ENCODE data around the gene SCAMP1.

SCAMP1 gene

DNA sequence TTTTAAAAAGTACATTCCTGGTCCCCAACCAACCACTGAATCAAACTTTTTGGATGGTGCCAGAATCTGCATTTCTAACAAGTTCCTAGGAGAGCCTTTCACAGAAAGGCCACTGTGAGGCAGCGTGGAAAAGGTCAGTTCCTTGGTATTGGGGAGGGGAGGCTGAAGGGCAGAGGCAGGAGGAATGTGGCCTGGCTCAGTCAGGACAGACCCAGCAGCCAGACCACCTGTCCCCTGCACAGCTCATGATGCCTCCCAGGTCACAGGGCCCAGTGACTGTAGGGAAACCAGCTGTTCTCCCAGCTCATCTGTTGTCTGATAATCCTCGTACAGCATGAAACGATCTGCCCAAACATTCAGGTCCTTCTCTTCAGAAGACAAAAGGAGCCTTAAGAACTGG, 155.3 kb downstream of the SCAMP1 start:
- DNase-seq, result no peak
- TF ChIP-seq, protein P1, sequence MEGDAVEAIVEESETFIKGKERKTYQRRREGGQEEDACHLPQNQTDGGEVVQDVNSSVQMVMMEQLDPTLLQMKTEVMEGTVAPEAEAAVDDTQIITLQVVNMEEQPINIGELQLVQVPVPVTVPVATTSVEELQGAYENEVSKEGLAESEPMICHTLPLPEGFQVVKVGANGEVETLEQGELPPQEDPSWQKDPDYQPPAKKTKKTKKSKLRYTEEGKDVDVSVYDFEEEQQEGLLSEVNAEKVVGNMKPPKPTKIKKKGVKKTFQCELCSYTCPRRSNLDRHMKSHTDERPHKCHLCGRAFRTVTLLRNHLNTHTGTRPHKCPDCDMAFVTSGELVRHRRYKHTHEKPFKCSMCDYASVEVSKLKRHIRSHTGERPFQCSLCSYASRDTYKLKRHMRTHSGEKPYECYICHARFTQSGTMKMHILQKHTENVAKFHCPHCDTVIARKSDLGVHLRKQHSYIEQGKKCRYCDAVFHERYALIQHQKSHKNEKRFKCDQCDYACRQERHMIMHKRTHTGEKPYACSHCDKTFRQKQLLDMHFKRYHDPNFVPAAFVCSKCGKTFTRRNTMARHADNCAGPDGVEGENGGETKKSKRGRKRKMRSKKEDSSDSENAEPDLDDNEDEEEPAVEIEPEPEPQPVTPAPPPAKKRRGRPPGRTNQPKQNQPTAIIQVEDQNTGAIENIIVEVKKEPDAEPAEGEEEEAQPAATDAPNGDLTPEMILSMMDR (IDR thresholded peaks at IDR 0.05), result no peak
- peaks cover 76% of the 10 kb centered on the region for H3K36me3 Mint-ChIP-seq (ENCODE audit: low read depth)

DNA sequence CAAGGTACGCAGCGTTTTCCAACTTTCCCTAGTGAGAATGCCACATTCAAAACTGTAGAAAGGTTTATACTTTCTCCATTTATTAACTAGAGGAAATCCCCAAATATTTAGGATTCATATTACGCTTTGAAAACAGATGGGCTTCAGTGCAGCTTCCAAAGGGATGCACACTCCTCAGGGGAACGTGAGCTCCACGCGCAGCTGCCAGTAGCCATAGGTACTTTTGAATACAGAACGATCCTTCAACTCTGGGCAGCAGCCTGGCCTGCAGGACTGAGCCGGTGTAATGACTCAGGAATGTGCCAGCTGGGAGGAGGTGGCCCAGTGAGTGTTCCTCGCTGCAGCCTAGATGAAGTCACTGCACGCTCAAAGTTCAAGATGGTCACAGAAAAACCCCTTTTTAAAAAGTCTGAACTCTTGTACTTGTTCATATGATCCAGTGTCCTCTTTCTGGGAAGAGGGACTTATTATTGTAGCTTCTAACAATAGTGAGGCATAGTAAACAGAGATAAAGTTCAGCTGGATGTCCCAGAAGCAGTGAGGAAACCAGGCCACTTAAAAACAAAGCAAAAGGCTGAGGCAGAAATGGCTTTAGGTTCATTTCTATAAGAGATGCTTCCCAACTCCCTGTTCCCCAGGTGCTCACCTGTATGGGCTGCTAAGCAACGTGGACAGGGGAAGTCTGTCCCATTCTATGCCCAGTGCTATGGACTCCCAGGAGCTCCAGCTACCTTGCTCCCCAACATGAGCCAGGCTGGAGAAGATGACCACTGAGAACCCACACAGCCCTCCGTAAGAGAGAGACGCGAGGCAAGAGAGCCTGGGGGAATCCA, 158.2 kb downstream of the SCAMP1 start:
- no peak overlapping the region for H3K4me3 Mint-ChIP-seq
- DNase-seq, result no peak
- no peaks in the 10 kb centered on the region for H3K27me3 Mint-ChIP-seq (ENCODE audit: low read depth, poor library complexity)
- peak overlapping the region; percentile 91 for H3K27ac Mint-ChIP-seq
- peaks cover 43% of the 10 kb centered on the region for H3K9me3 Mint-ChIP-seq
- H3K4me1 Mint-ChIP-seq, result peaks cover 59% of the 10 kb centered on the region
- peaks cover 90% of the 10 kb centered on the region for H3K36me3 Mint-ChIP-seq (ENCODE audit: low read depth)
- TF ChIP-seq, protein P1 (IDR thresholded peaks at IDR 0.05), result no peak

More for the DNA sequence above, 155.3 kb downstream of the SCAMP1 start:
- Mint-ChIP-seq H3K4me1 (peaks cover 64% of the 10 kb centered on the region), H3K9me3 (peaks cover 47% of the 10 kb centered on the region), H3K27ac (peak overlapping the region; percentile 39), H3K27me3 (ENCODE audit: low read depth, poor library complexity) (no peaks in the 10 kb centered on the region), H3K4me3 (no peak overlapping the region)

DNA sequence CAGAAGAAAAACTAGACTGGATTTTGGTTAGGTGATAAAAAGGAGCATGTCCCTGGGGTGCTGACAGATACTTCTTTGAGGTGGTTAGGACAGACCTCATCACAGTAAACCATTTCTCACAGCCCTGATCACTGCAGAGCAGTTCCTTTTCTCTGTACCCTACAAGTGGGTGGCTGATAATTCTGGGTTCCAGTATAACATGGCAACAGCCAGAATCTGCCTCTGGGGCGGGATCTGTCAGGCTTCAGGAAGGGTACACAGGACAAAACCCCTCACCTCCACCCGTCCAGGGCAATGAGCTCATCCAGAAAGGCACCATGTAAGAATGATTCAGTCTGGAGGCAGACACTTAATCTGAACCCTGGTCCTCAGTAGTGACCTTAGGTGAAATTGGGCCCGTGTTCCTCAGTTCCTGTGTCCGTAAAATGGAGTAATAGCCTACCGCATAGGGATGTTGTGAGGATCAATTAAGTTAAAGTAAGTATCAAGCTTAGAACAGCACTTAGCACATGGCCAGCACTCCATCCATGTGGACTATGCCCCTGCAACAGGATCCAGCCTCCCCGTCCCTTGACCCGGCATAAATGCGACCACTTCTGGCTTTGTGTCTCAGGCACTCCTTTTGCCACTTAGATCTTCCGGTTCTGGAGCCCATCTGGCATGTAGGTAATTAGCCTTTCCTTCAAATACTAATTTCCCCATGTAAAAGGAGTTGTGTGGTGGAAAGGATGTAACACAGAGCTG, 159.0 kb downstream of the SCAMP1 start:
- Mint-ChIP-seq H3K36me3 (ENCODE audit: low read depth) (peaks cover 90% of the 10 kb centered on the region), H3K27ac (peak overlapping the region; percentile 91), H3K4me1 (peaks cover 63% of the 10 kb centered on the region)

DNA sequence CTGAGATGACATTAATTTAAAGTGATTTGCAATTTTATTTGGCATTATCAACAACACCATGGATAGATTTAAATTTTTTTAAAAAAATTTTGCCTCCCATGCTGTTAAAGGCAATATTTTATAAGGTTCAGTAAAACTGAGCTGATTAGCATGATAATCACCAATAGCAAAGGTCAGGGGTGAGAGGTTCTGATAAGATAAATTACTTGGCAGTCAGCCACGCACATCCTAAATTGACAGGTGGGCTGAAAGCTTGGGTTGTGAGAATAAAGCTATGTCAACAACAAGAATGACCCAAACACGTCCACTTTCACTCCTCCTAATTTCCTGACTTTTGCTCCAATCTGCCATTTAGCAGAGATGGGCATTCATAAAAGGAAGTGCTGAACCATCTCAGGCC, 161.0 kb downstream of the SCAMP1 start:
- peaks cover 17% of the 10 kb centered on the region for H3K9me3 Mint-ChIP-seq
- H3K27me3 Mint-ChIP-seq (ENCODE audit: low read depth, poor library complexity), result no peaks in the 10 kb centered on the region
- no peak for DNase-seq
- peaks cover 72% of the 10 kb centered on the region for H3K4me1 Mint-ChIP-seq
- TF ChIP-seq, protein P1 (IDR thresholded peaks at IDR 0.05), result no peak
- peaks cover 84% of the 10 kb centered on the region for H3K36me3 Mint-ChIP-seq (ENCODE audit: low read depth)
- no peak overlapping the region for H3K27ac Mint-ChIP-seq
- H3K4me3 Mint-ChIP-seq, result no peak overlapping the region

More for the DNA sequence above, 159.0 kb downstream of the SCAMP1 start:
- H3K9me3 Mint-ChIP-seq, result peaks cover 35% of the 10 kb centered on the region
- DNase-seq, result no peak
- no peak overlapping the region for H3K4me3 Mint-ChIP-seq
- H3K27me3 Mint-ChIP-seq (ENCODE audit: low read depth, poor library complexity), result no peaks in the 10 kb centered on the region
- TF ChIP-seq, protein P1 (IDR thresholded peaks at IDR 0.05), result no peak

DNA sequence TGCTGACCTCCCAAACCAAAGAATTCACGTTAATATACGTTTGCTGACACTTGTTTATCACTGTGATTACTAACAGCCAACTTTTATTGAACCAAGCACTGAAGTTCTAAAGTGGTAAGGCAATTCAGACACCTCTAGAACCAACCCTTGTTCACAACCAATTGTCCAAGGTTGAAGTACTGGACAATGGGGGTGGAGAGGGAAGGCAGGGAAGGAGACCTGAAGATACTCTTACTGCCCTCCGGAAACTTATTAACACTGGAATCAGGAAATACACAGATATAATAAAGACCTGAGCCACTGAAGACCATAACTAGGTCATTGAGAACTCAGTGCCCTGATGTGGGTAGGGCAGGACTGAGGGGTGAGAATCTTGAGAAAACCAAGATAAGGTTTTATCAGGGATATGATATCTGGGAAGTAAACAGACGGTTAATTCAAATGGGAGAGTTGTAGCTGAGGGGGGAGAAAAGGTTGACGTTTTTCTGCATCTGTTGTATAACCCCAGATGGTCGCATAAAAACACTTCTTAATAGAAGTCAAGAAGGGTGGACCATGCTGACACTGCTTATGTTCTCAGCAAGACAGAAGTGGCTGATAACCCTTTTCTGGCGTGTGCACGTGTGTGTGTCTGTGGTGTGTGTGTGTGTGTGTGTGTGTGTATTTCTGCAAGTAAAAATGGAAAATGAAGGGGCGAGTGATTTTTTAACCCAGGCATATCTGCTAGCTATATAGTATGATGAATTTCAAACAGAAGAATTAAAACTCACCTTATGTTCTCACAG, 162.3 kb downstream of the SCAMP1 start:
- TF ChIP-seq, protein P1 (IDR thresholded peaks at IDR 0.05), result no peak
- DNase-seq, result no peak
- Mint-ChIP-seq H3K4me3 (no peak overlapping the region), H3K27ac (no peak overlapping the region), H3K4me1 (peaks cover 79% of the 10 kb centered on the region), H3K27me3 (ENCODE audit: low read depth, poor library complexity) (no peaks in the 10 kb centered on the region), H3K36me3 (ENCODE audit: low read depth) (peaks cover 80% of the 10 kb centered on the region), H3K9me3 (peaks cover 10% of the 10 kb centered on the region)
